ENCODE data around the gene ST8SIA5.

The ST8SIA5 gene

GRCh38 chr18:46736736-46737135, 20.1 kb downstream of the ST8SIA5 start:
- no peak for DNase-seq (ENCODE audit: extremely low spot score)
- ChIA-PET CTCF (no interaction called here), POLR2A (no interaction called here)
- TF ChIP-seq NFRKB (IDR thresholded peaks at IDR 0.05) (no peak), CTBP1 (IDR thresholded peaks at IDR 0.05; ENCODE audit: borderline replicate concordance) (no peak), PKNOX1 (IDR thresholded peaks at IDR 0.05) (no peak), ARNT (IDR thresholded peaks at IDR 0.05) (no peak), FOXM1 (IDR thresholded peaks at IDR 0.05; ENCODE audit: borderline replicate concordance) (no peak), ELF4 (IDR thresholded peaks at IDR 0.05) (no peak), L3MBTL2 (conservative IDR thresholded peaks at IDR 0.05) (no peak), HDGF (IDR thresholded peaks at IDR 0.05; ENCODE audit: borderline replicate concordance) (no peak)

- no peak for DNase-seq (ENCODE audit: extremely low spot score)
- ChIA-PET POLR2A (no interaction called here), CTCF (no interaction called here)
- TF ChIP-seq LEF1 (IDR thresholded peaks at IDR 0.05; ENCODE audit: borderline replicate concordance) (no peak), ARNT (IDR thresholded peaks at IDR 0.05) (no peak), ZNF384 (IDR thresholded peaks at IDR 0.05) (no peak), FOXM1 (IDR thresholded peaks at IDR 0.05; ENCODE audit: borderline replicate concordance) (no peak), ELF4 (IDR thresholded peaks at IDR 0.05) (no peak)
Observed at GRCh38 chr18:46736135-46736534, 20.7 kb downstream of the ST8SIA5 start.

- ChIA-PET CTCF (no interaction called here), POLR2A (no interaction called here)
- TF ChIP-seq ELF4 (IDR thresholded peaks at IDR 0.05) (no peak), HDGF (IDR thresholded peaks at IDR 0.05; ENCODE audit: borderline replicate concordance) (no peak), PKNOX1 (IDR thresholded peaks at IDR 0.05) (no peak)
- DNase-seq (ENCODE audit: extremely low spot score), result no peak
Observed at GRCh38 chr18:46734981-46735380, 21.9 kb downstream of the ST8SIA5 start.

- ChIA-PET CTCF (no interaction called here), POLR2A (no interaction called here)
- no peak for DNase-seq (ENCODE audit: extremely low spot score)
- TF ChIP-seq TARDBP (IDR thresholded peaks at IDR 0.05), result no peak
- no peak for TF ChIP-seq FOXA1 (IDR thresholded peaks at IDR 0.05)
- TF ChIP-seq CTBP1 (IDR thresholded peaks at IDR 0.05; ENCODE audit: borderline replicate concordance), result no peak
- no peak for TF ChIP-seq SUZ12 (IDR thresholded peaks at IDR 0.05)
- TF ChIP-seq LEF1 (IDR thresholded peaks at IDR 0.05; ENCODE audit: borderline replicate concordance), result no peak
- TF ChIP-seq ZNF384 (IDR thresholded peaks at IDR 0.05), result no peak
- TF ChIP-seq HDGF (IDR thresholded peaks at IDR 0.05; ENCODE audit: borderline replicate concordance), result no peak
- TF ChIP-seq ELF4 (IDR thresholded peaks at IDR 0.05), result no peak
- TF ChIP-seq SP1 (IDR thresholded peaks at IDR 0.05), result no peak
- TF ChIP-seq ARNT (IDR thresholded peaks at IDR 0.05), result no peak
Observed at GRCh38 chr18:46733872-46734271, 23.0 kb downstream of the ST8SIA5 start.

GRCh38 chr18:46732801-46733200, 24.1 kb downstream of the ST8SIA5 start:
- TF ChIP-seq CTBP1 (IDR thresholded peaks at IDR 0.05; ENCODE audit: borderline replicate concordance), result no peak
- DNase-seq (ENCODE audit: extremely low spot score), result no peak
- POLR2A ChIA-PET, result no interaction called here
- CTCF ChIA-PET, result no interaction called here

GRCh38 chr18:46732201-46732600, 24.7 kb downstream of the ST8SIA5 start:
- DNase-seq (ENCODE audit: extremely low spot score), result no peak
- CTCF ChIA-PET, result no interaction called here
- TF ChIP-seq L3MBTL2 (conservative IDR thresholded peaks at IDR 0.05), result no peak
- TF ChIP-seq TARDBP (IDR thresholded peaks at IDR 0.05), result no peak
- TF ChIP-seq BHLHE40 (IDR thresholded peaks at IDR 0.05; ENCODE audit: borderline replicate concordance), result no peak
- no peak for TF ChIP-seq ZNF384 (IDR thresholded peaks at IDR 0.05)
- TF ChIP-seq HDGF (IDR thresholded peaks at IDR 0.05; ENCODE audit: borderline replicate concordance), result no peak
- TF ChIP-seq NFRKB (IDR thresholded peaks at IDR 0.05), result no peak
- no peak for TF ChIP-seq LEF1 (IDR thresholded peaks at IDR 0.05; ENCODE audit: borderline replicate concordance)
- TF ChIP-seq SP1 (IDR thresholded peaks at IDR 0.05), result no peak
- TF ChIP-seq FOXK2 (IDR thresholded peaks at IDR 0.05), result no peak
- TF ChIP-seq CTBP1 (IDR thresholded peaks at IDR 0.05; ENCODE audit: borderline replicate concordance), result no peak
- no peak for TF ChIP-seq FOXM1 (IDR thresholded peaks at IDR 0.05; ENCODE audit: borderline replicate concordance)
- no peak for TF ChIP-seq FOXA1 (IDR thresholded peaks at IDR 0.05)
- no peak for TF ChIP-seq ELF4 (IDR thresholded peaks at IDR 0.05)
- no peak for TF ChIP-seq ARNT (IDR thresholded peaks at IDR 0.05)
- TF ChIP-seq PKNOX1 (IDR thresholded peaks at IDR 0.05), result no peak
- TF ChIP-seq SUZ12 (IDR thresholded peaks at IDR 0.05), result no peak
- POLR2A ChIA-PET, result no interaction called here

- ChIA-PET POLR2A (no interaction called here), CTCF (no interaction called here)
- TF ChIP-seq ARNT (IDR thresholded peaks at IDR 0.05) (no peak), ELF4 (IDR thresholded peaks at IDR 0.05) (no peak), HDGF (IDR thresholded peaks at IDR 0.05; ENCODE audit: borderline replicate concordance) (no peak), SUZ12 (IDR thresholded peaks at IDR 0.05) (no peak), LEF1 (IDR thresholded peaks at IDR 0.05; ENCODE audit: borderline replicate concordance) (no peak), NFRKB (IDR thresholded peaks at IDR 0.05) (no peak), SP1 (IDR thresholded peaks at IDR 0.05) (no peak), FOXA1 (IDR thresholded peaks at IDR 0.05) (no peak), FOXK2 (IDR thresholded peaks at IDR 0.05) (no peak), CTBP1 (IDR thresholded peaks at IDR 0.05; ENCODE audit: borderline replicate concordance) (no peak), BHLHE40 (IDR thresholded peaks at IDR 0.05; ENCODE audit: borderline replicate concordance) (no peak), PKNOX1 (IDR thresholded peaks at IDR 0.05) (no peak), ZNF384 (IDR thresholded peaks at IDR 0.05) (no peak), L3MBTL2 (conservative IDR thresholded peaks at IDR 0.05) (no peak), TARDBP (IDR thresholded peaks at IDR 0.05) (no peak), FOXM1 (IDR thresholded peaks at IDR 0.05; ENCODE audit: borderline replicate concordance) (no peak)
- DNase-seq (ENCODE audit: extremely low spot score), result no peak
Observed at GRCh38 chr18:46731316-46731715, 25.5 kb downstream of the ST8SIA5 start.
